Right lobe of liver (tissue), 6 donors: Measurements from ENCODE around the gene RNF217. TPM values are rescaled to one million over a fixed set of nuclear protein-coding genes. Genes with fewer than 3 reads are reported as not detected.

Source experiments
- ATAC-seq, 4 donors: fragments of 200-7000 bp; cut with Tn5 transposase; one replicate each; pipeline ENCODE4 v1.9.1; 2020; ENCODE audit warnings: mild to moderate bottlenecking in 4 of 4, moderate library complexity in 4 of 4
- DNase-seq, 3 donors: peaks; one replicate each; pipeline ENCODE4 v3.0.0-alpha.2; 2020
- H3K27ac ChIP-seq, 3 donors: fragments of 200-600 bp; one replicate each; pipeline ENCODE4 v1.8.0; 2022
- H3K27me3 ChIP-seq, 2 donors: fragments of 200-600 bp; one replicate each; pipeline ENCODE4 v1.8.0; 2022
- H3K36me3 ChIP-seq, 4 donors: fragments of 200-600 bp; sonication (generic) in 1 of 4; one replicate each; pipeline versions ENCODE4 v1.5.1 to v1.8.0; 2017 to 2022; ENCODE audit warnings: control low read depth in 1 of 4
- H3K4me1 ChIP-seq, 4 donors: fragments of 200-600 bp; sonication (generic) in 1 of 4; one replicate each; pipeline versions ENCODE4 v1.5.1 to v1.8.0; 2017 to 2022; ENCODE audit warnings: control low read depth in 1 of 4
- H3K4me3 ChIP-seq, 3 donors: fragments of 200-600 bp; one replicate each; pipeline ENCODE4 v1.8.0; 2022
- H3K9me3 ChIP-seq, 4 donors: fragments of 200-600 bp; sonication (generic) in 1 of 4; one replicate each; pipeline versions ENCODE4 v1.5.1 to v1.8.0; 2017 to 2022; ENCODE audit warnings: control low read depth in 1 of 4
- POLR2A ChIP-seq: fragments of 450-650 bp; IDR thresholded peaks from one replicate; pipeline ENCODE4 v1.6.1; 2017; ENCODE audit warnings: antibody characterized with exemption, mild to moderate bottlenecking
- WGBS: methylation state at CpG from one replicate; pipeline ENCODE4 v1.1.6; 2018; ENCODE audit warnings: low coverage, low lambda C conversion rate; ENCODE audit not compliant: insufficient coverage; ENCODE audit errors: missing lambda C conversion rate; 5-methylcytosine and 5-hydroxymethylcytosine counted together
- intact Hi-C, 2 donors: fragments of 100-400 bp; cut with DNase I; formaldehyde crosslinking; loops; one replicate each; pipeline versions ENCODE4 v1.11.2 to v1.14.1; 2022
- total RNA-seq, 6 experiments: library from RNA; depleted of rRNA in 2 of 6; stranded (reverse); fragments of >200 nt in 2 of 6; fragmentation: NEBNext Ultra II Directional in 3 of 6; extraction: Animal tissue kit (Norgen Biotek cat#: 25700) in 3 of 6; gene quantifications; one replicate each; pipeline versions ENCODE4 v1.1.0 to v1.2.4, GENCODE V29; 2016 to 2023
- TF ChIP-seq, protein P1 (sequence below), 4 donors: fragments of 200-600 bp in 3 of 4; fragments of 450-650 bp in 1 of 4; IDR thresholded peaks; one replicate each; pipeline versions ENCODE4 v1.5.1 to v1.8.0; 2016 to 2022; ENCODE audit warnings: antibody characterized with exemption in 4 of 4, mild to moderate bottlenecking in 2 of 4
- donor health status: DM: no; HTN: yes; CAD: no.
- donor health status: DM: no; HTN: no; CAD: no.
- donor health status: DM: no; HTN: no; CAD: no.
- donor health status: DM: no; HTN: yes; CAD: no.
- donor health status: DM: no; HTN: yes; CAD: no.

The RNF217 gene
- total RNA-seq, 6 experiments from 2014 or later, result 9.8 to 20.7 (median 14.3) TPM

DNA sequence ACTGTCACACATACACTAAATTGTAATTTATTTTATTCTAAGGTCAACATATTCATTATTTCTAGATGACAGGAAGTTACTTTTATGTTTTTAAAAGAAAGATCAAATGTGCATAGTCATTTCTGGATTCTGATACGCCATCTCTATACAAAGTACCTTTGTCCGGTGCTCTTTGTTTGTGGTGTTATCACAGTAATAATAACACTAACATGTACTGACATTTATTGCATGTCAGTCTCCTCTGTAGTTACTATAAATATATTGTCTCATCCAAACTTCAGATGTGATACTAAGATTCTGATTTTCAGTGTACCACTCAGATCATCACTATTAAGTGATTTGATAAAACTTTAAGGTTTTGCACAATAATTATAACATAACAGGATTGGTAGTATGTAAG is 101.1 kb downstream of the RNF217 start:
- ATAC-seq, result no peak
- H3K4me1 ChIP-seq, result peaks cover 0 to 12% (median 1%) of the 10 kb centered on the region in 4 donors
- H3K27me3 ChIP-seq, result no peaks in the 10 kb centered on the region
- intact Hi-C loops, result no loop called here
- no peaks in the 10 kb centered on the region for H3K9me3 ChIP-seq
- H3K36me3 ChIP-seq, result no peaks in the 10 kb centered on the region
- WGBS, result 83% methylated on average over 2 of the region's 2 CpGs
- no peak overlapping the region for H3K27ac ChIP-seq
- DNase-seq, result no peak
- H3K4me3 ChIP-seq, result no peak overlapping the region
- no peak for TF ChIP-seq POLR2A
- TF ChIP-seq, protein P1, sequence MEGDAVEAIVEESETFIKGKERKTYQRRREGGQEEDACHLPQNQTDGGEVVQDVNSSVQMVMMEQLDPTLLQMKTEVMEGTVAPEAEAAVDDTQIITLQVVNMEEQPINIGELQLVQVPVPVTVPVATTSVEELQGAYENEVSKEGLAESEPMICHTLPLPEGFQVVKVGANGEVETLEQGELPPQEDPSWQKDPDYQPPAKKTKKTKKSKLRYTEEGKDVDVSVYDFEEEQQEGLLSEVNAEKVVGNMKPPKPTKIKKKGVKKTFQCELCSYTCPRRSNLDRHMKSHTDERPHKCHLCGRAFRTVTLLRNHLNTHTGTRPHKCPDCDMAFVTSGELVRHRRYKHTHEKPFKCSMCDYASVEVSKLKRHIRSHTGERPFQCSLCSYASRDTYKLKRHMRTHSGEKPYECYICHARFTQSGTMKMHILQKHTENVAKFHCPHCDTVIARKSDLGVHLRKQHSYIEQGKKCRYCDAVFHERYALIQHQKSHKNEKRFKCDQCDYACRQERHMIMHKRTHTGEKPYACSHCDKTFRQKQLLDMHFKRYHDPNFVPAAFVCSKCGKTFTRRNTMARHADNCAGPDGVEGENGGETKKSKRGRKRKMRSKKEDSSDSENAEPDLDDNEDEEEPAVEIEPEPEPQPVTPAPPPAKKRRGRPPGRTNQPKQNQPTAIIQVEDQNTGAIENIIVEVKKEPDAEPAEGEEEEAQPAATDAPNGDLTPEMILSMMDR (IDR thresholded peaks at IDR 0.05), result no peak

DNA sequence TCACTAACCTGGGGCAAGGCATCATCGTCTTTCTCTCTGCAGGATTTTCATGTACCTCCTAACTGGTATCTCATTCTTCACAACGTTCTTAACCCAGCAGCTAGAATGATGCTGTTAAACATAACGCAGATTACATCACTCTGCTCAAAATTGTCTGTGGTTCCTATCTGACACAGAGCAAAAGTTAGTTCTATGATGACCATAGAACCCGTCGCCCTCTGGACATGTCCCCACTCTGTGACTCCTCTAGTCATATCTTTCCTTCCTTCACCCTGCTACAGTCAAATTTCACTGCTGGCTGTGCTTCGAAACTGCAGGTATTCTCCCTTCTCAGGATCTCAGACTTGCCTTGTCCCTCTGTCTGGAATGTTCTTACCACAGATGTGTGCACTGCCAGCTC is 103.9 kb downstream of the RNF217 start:
- H3K4me3 ChIP-seq, result no peak overlapping the region
- WGBS, result 74% methylated on average over 4 of the region's 6 CpGs
- H3K4me1 ChIP-seq, result no peaks in the 10 kb centered on the region
- no peak overlapping the region for H3K27ac ChIP-seq
- no peaks in the 10 kb centered on the region for H3K36me3 ChIP-seq
- no peak for ATAC-seq
- intact Hi-C loops, result no loop called here
- TF ChIP-seq, protein P1 (IDR thresholded peaks at IDR 0.05), result no peak
- no peak for TF ChIP-seq POLR2A
- DNase-seq, result no peak
- H3K9me3 ChIP-seq, result no peaks in the 10 kb centered on the region
- no peaks in the 10 kb centered on the region for H3K27me3 ChIP-seq

DNA sequence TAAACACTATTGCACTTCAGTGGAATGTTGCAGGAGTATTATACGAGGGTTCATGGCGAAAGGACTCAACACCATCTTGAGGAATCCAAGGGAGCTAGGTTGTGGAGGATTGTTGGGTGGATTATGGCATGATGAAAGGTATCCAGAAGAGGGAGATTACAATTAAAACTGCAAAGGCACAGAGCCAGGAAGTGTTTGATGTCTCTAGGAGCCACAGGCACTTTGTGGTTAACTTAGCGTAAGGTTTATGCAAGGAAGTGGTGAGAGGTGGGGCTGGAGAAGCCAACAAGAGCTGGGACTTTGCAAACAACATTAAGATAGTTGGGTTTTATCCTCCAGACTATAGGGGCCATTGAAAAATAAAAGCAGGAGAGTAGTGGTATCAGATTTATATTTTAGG is 104.7 kb downstream of the RNF217 start:
- Histone ChIP-seq H3K27ac (no peak overlapping the region), H3K36me3 (no peaks in the 10 kb centered on the region), H3K27me3 (no peaks in the 10 kb centered on the region), H3K4me3 (no peak overlapping the region), H3K9me3 (no peaks in the 10 kb centered on the region), H3K4me1 (no peaks in the 10 kb centered on the region)
- TF ChIP-seq POLR2A, result no peak
- TF ChIP-seq, protein P1 (IDR thresholded peaks at IDR 0.05), result no peak
- DNase-seq (no peak), ATAC-seq (no peak)
- intact Hi-C loops, result no loop called here
- WGBS, result 59% methylated on average over 3 of the region's 3 CpGs

DNA sequence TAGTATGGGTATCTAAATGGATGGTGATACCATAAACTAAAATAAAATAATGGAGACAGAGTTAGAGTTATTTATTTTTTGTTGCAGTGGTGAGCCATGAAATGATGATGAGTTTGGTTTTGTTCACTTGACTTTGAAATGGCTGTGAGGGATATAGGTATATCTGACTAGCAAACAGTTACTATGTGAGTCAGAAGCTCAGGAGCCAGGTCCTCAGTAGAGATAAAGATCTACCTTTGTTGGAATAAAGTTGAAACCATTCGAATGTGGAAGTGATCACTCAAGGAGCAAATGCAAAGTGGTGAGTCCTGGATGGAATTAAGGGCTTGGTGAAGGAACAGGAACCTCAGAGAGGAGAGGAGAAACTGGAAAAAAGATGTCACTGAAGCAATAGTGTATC is 105.3 kb downstream of the RNF217 start:
- no peaks in the 10 kb centered on the region for H3K9me3 ChIP-seq
- no peaks in the 10 kb centered on the region for H3K4me1 ChIP-seq
- intact Hi-C loops, result no loop called here
- H3K36me3 ChIP-seq, result no peaks in the 10 kb centered on the region
- no peaks in the 10 kb centered on the region for H3K27me3 ChIP-seq
- H3K4me3 ChIP-seq, result no peak overlapping the region
- ATAC-seq (no peak), DNase-seq (no peak)
- TF ChIP-seq, protein P1 (IDR thresholded peaks at IDR 0.05), result no peak
- no peak for TF ChIP-seq POLR2A
- H3K27ac ChIP-seq, result no peak overlapping the region
- WGBS, result 63% methylated on average over 1 of the region's 1 CpG

DNA sequence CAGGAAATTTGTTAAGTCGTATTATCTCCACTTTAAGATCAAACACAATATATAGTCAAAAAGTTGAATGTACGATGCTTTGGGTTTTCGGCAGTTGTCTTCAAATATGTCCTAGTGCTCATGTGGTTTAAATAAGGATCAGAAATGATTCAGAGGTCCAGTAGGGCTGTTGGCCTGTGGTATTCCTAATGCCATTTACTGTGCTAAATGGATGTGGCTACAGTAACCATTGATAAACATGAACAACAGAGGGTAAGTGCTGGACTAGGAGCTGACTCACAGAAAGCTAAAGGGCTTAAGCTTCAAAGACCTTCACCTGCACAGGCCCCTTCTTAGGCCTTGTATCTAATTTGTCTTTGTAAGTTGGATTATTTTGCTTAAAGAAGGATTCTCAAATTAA is 110.8 kb downstream of the RNF217 start:
- WGBS, result 100% methylated on average over 2 of the region's 3 CpGs
- Histone ChIP-seq H3K9me3 (no peaks in the 10 kb centered on the region), H3K36me3 (peaks cover 0 to 15% (median 0%) of the 10 kb centered on the region in 4 donors), H3K4me1 (no peaks in the 10 kb centered on the region), H3K4me3 (no peak overlapping the region), H3K27me3 (no peaks in the 10 kb centered on the region), H3K27ac (no peak overlapping the region)
- intact Hi-C loops, result no loop called here
- ATAC-seq (no peak), DNase-seq (no peak)
- TF ChIP-seq, protein P1 (IDR thresholded peaks at IDR 0.05), result no peak
- no peak for TF ChIP-seq POLR2A
